Karpas-422 (cell line): ENCODE results near the gene PAPOLG. TPM values are rescaled to one million over a fixed set of nuclear protein-coding genes. Genes with fewer than 3 reads are reported as not detected.

Experiments used
- DNase-seq: peaks from one replicate; pipeline ENCODE4 v3.0.0-alpha.2; 2015
- H2AFZ ChIP-seq: fragments of 200-600 bp; sonication (generic); 2 replicates; pipeline ENCODE4 v1.6.1; 2014; ENCODE audit warnings: antibody characterized with exemption, low read length, mixed read lengths
- H3K27ac ChIP-seq: fragments of 200-600 bp; sonication (generic); 2 replicates; pipeline ENCODE4 v1.5.1; 2014; ENCODE audit warnings: mild to moderate bottlenecking, low read length, moderate library complexity
- H3K27me3 ChIP-seq: fragments of 200-600 bp; sonication (generic); 2 replicates; pipeline ENCODE4 v1.6.1; 2014; ENCODE audit warnings: low read length, mixed read lengths
- H3K36me3 ChIP-seq: fragments of 200-600 bp; sonication (generic); 2 replicates; pipeline ENCODE4 v1.6.1; 2014; ENCODE audit warnings: low read length, mixed read lengths; ENCODE audit not compliant: insufficient read depth
- H3K4me1 ChIP-seq: fragments of 200-600 bp; sonication (generic); 2 replicates; pipeline ENCODE4 v1.6.1; 2014; ENCODE audit warnings: mild to moderate bottlenecking, low read length, mixed read lengths
- H3K4me2 ChIP-seq: fragments of 200-600 bp; sonication (generic); 2 replicates; pipeline ENCODE4 v1.6.1; 2014; ENCODE audit warnings: low read length, low read depth, mild to moderate bottlenecking; ENCODE audit not compliant: poor library complexity, severe bottlenecking
- H3K4me3 ChIP-seq: fragments of 200-600 bp; sonication (generic); 2 replicates; pipeline ENCODE4 v1.5.1; 2014; ENCODE audit warnings: mild to moderate bottlenecking, antibody characterized with exemption, low read length, mixed read lengths
- H3K79me2 ChIP-seq: fragments of 200-600 bp; sonication (generic); 2 replicates; pipeline ENCODE4 v1.6.1; 2014; ENCODE audit warnings: mild to moderate bottlenecking, low read length, mixed read lengths
- H3K9ac ChIP-seq: fragments of 200-600 bp; sonication (generic); 2 replicates; pipeline ENCODE4 v1.6.0; 2014; ENCODE audit warnings: low read length
- H3K9me2 ChIP-seq: fragments of 200-600 bp; sonication (generic), shearing (Covaris generic); replicated peaks from 2 replicates; pipeline ENCODE4 v1.6.0; 2014; ENCODE audit warnings: mild to moderate bottlenecking, low read length, moderate library complexity; ENCODE audit not compliant: insufficient read depth
- H3K9me3 ChIP-seq: fragments of 300-700, 200-600 bp; sonication (generic); 2 replicates; pipeline ENCODE4 v1.6.1; 2014; ENCODE audit warnings: low read length, mixed read lengths
- H4K20me1 ChIP-seq: fragments of 200-600 bp; sonication (generic); 2 replicates; pipeline ENCODE4 v1.6.1; 2014; ENCODE audit warnings: mild to moderate bottlenecking, antibody characterized with exemption, low read length, low read depth; ENCODE audit not compliant: insufficient read depth
- total RNA-seq: library from RNA; depleted of rRNA; stranded (reverse); fragments of >200 nt; shearing (Covaris generic); gene quantifications from 2 replicates; pipeline ENCODE4 v1.2.3, GENCODE V29; 2014; ENCODE audit warnings: low replicate concordance; rRNA removed

PAPOLG gene
- 21.1 and 41.3 TPM in 2 replicates for total RNA-seq

- Histone ChIP-seq H3K36me3 (peaks cover 22% of the 10 kb centered on the region), H3K4me1 (peaks cover 24% of the 10 kb centered on the region), H3K9ac (peak within 1 kb of the TSS; percentile 82), H3K4me2 (peak within 1 kb of the TSS; percentile 100), H4K20me1 (peaks cover 11% of the 10 kb centered on the region), H3K79me2 (peaks cover 53% of the 10 kb centered on the region), H3K27ac (0 out of 2 replicates have a peak within 1 kb of the TSS, but pooled peaks have one; percentile 4), H3K9me2 (no peaks in the 10 kb centered on the region), H2AFZ (peak within 1 kb of the TSS; percentile 77), H3K27me3 (no peaks in the 10 kb centered on the region), H3K9me3 (no peaks in the 10 kb centered on the region), H3K4me3 (peak within 1 kb of the TSS; percentile 93)
- peak; percentile 99 for DNase-seq
Measured at GRCh38 chr2:60756097-60757087, at the start of gene PAPOLG. Gene PAPOLG, plus strand, starts transcription at chr2:60756268. Its CDS starts 211 bp downstream, at chr2:60756479.

- Histone ChIP-seq H3K4me3 (no peak overlapping the region), H4K20me1 (no peaks in the 10 kb centered on the region), H3K36me3 (no peaks in the 10 kb centered on the region), H2AFZ (no peak overlapping the region), H3K27me3 (no peaks in the 10 kb centered on the region), H3K4me1 (no peaks in the 10 kb centered on the region), H3K4me2 (no peak overlapping the region), H3K9me2 (no peaks in the 10 kb centered on the region), H3K27ac (no peak overlapping the region), H3K9me3 (no peaks in the 10 kb centered on the region), H3K79me2 (no peaks in the 10 kb centered on the region), H3K9ac (no peak overlapping the region)
- peak; percentile 86 for DNase-seq
Measured at GRCh38 chr2:60707750-60708371, 48.2 kb upstream of the PAPOLG start.

- no peaks in the 10 kb centered on the region for H3K36me3 ChIP-seq
- no peak overlapping the region for H2AFZ ChIP-seq
- no peaks in the 10 kb centered on the region for H3K4me1 ChIP-seq
- no peaks in the 10 kb centered on the region for H3K9me3 ChIP-seq
- H3K9ac ChIP-seq = no peak overlapping the region
- H3K4me2 ChIP-seq = no peak overlapping the region
- DNase-seq = no peak
- no peaks in the 10 kb centered on the region for H4K20me1 ChIP-seq
- H3K27ac ChIP-seq = no peak overlapping the region
- H3K4me3 ChIP-seq = no peak overlapping the region
- no peaks in the 10 kb centered on the region for H3K79me2 ChIP-seq
- H3K9me2 ChIP-seq = no peaks in the 10 kb centered on the region
- no peaks in the 10 kb centered on the region for H3K27me3 ChIP-seq
Measured at GRCh38 chr2:60708630-60709320, 47.3 kb upstream of the PAPOLG start.

GRCh38 chr2:60710707-60711106 lies 45.4 kb upstream of the PAPOLG start:
- H2AFZ ChIP-seq = no peak overlapping the region
- no peaks in the 10 kb centered on the region for H3K36me3 ChIP-seq
- no peaks in the 10 kb centered on the region for H4K20me1 ChIP-seq
- no peaks in the 10 kb centered on the region for H3K27me3 ChIP-seq
- no peak overlapping the region for H3K4me2 ChIP-seq
- H3K9me3 ChIP-seq = no peaks in the 10 kb centered on the region
- H3K79me2 ChIP-seq = no peaks in the 10 kb centered on the region
- no peak overlapping the region for H3K27ac ChIP-seq
- no peaks in the 10 kb centered on the region for H3K9me2 ChIP-seq
- H3K4me3 ChIP-seq = no peak overlapping the region
- no peak overlapping the region for H3K9ac ChIP-seq
- H3K4me1 ChIP-seq = no peaks in the 10 kb centered on the region
- no peak for DNase-seq

- Histone ChIP-seq H3K9me3 (no peaks in the 10 kb centered on the region), H3K9me2 (no peaks in the 10 kb centered on the region), H2AFZ (no peak overlapping the region), H3K4me2 (no peak overlapping the region), H3K27me3 (no peaks in the 10 kb centered on the region), H3K9ac (no peak overlapping the region), H3K4me3 (no peak overlapping the region), H3K36me3 (no peaks in the 10 kb centered on the region), H3K79me2 (no peaks in the 10 kb centered on the region), H3K27ac (no peak overlapping the region), H3K4me1 (no peaks in the 10 kb centered on the region), H4K20me1 (no peaks in the 10 kb centered on the region)
- no peak for DNase-seq
Measured at GRCh38 chr2:60715561-60715960, 40.5 kb upstream of the PAPOLG start.

GRCh38 chr2:60717691-60718090 lies 38.4 kb upstream of the PAPOLG start:
- Histone ChIP-seq H3K79me2 (no peaks in the 10 kb centered on the region), H3K4me3 (no peak overlapping the region), H3K9me3 (no peaks in the 10 kb centered on the region), H3K36me3 (no peaks in the 10 kb centered on the region), H3K4me1 (no peaks in the 10 kb centered on the region), H3K4me2 (no peak overlapping the region), H4K20me1 (no peaks in the 10 kb centered on the region), H3K27me3 (no peaks in the 10 kb centered on the region), H3K9me2 (no peaks in the 10 kb centered on the region), H3K9ac (no peak overlapping the region), H2AFZ (no peak overlapping the region), H3K27ac (no peak overlapping the region)
- no peak for DNase-seq

- no peak for DNase-seq
- no peaks in the 10 kb centered on the region for H3K4me1 ChIP-seq
- H2AFZ ChIP-seq = no peak overlapping the region
- no peaks in the 10 kb centered on the region for H3K27me3 ChIP-seq
- H3K4me2 ChIP-seq = no peak overlapping the region
- H3K4me3 ChIP-seq = no peak overlapping the region
- no peaks in the 10 kb centered on the region for H3K9me2 ChIP-seq
- no peaks in the 10 kb centered on the region for H3K9me3 ChIP-seq
- H3K79me2 ChIP-seq = no peaks in the 10 kb centered on the region
- no peaks in the 10 kb centered on the region for H3K36me3 ChIP-seq
- no peaks in the 10 kb centered on the region for H4K20me1 ChIP-seq
- H3K27ac ChIP-seq = no peak overlapping the region
- H3K9ac ChIP-seq = no peak overlapping the region
Measured at GRCh38 chr2:60719331-60719730, 36.7 kb upstream of the PAPOLG start.

- Histone ChIP-seq H3K9me2 (no peaks in the 10 kb centered on the region), H3K4me2 (no peak overlapping the region), H4K20me1 (no peaks in the 10 kb centered on the region), H2AFZ (no peak overlapping the region), H3K4me3 (no peak overlapping the region), H3K79me2 (no peaks in the 10 kb centered on the region), H3K9ac (no peak overlapping the region), H3K27ac (no peak overlapping the region), H3K27me3 (0 out of 2 replicates have a peak, but pooled peaks cover 4% of the 10 kb centered on the region), H3K9me3 (no peaks in the 10 kb centered on the region; the same call in 1 of the 2 replicates), H3K36me3 (no peaks in the 10 kb centered on the region), H3K4me1 (no peaks in the 10 kb centered on the region)
- DNase-seq = no peak
Measured at GRCh38 chr2:60725466-60725865, 30.6 kb upstream of the PAPOLG start.
